ENCODE results near the gene ENPP6. TPM values are rescaled to one million over a fixed set of nuclear protein-coding genes. Genes with fewer than 3 reads are reported as not detected.

The ENPP6 gene
- total RNA-seq, 1 experiment from 2014 or later = not detected

DNA sequence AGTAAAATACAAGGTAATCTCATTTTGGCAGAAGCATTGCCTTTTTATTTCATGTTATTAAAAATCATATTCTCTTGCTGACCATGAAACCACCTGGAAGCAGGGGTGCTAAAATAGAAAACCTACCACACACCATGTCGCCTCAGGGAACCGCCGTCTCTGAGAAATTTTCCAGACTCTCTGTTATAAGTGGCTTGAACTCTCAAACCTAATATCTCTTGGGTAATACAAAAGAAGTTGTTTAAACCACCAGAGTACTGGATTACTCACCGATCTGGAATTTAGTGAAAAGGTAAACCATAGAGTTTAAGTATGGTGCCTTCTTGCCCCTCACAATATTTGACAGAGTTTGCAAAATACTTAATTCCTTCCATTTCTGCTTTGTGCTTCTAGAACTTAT is 27.7 kb downstream of the ENPP6 start:
- peaks cover 8% of the 10 kb centered on the region for H3K9me3 Mint-ChIP-seq (ENCODE audit: unreplicated experiment)
- ChIA-PET POLR2A (no interaction called here), CTCF (no interaction called here)
- Histone ChIP-seq H3K4me3 (ENCODE audit: low read depth, low read length) (no peak overlapping the region), H3K4me1 (no peaks in the 10 kb centered on the region), H3K9me3 (peaks cover 4% of the 10 kb centered on the region; the same call in 1 of the 2 replicates), H3K27me3 (replicated peaks; ENCODE audit: control insufficient read depth, insufficient read depth, low read length) (no peaks in the 10 kb centered on the region), H3K36me3 (ENCODE audit: control insufficient read depth, insufficient read depth, low read length) (no peaks in the 10 kb centered on the region)
- H3K4me3 Mint-ChIP-seq (ENCODE audit: unreplicated experiment) = no peak overlapping the region
- no peak for DNase-seq
- H3K27me3 Mint-ChIP-seq (ENCODE audit: insufficient read depth, unreplicated experiment) = no peaks in the 10 kb centered on the region
- H3K36me3 Mint-ChIP-seq (ENCODE audit: insufficient read depth, unreplicated experiment) = no peaks in the 10 kb centered on the region
- H3K27ac Mint-ChIP-seq (ENCODE audit: unreplicated experiment) = no peak overlapping the region
- H3K4me1 Mint-ChIP-seq (ENCODE audit: low read depth, unreplicated experiment) = no peaks in the 10 kb centered on the region
- intact Hi-C loops (cut with micrococcal nuclease; ENCODE audit: unreplicated experiment) = no loop called here
- TF ChIP-seq, protein P1, sequence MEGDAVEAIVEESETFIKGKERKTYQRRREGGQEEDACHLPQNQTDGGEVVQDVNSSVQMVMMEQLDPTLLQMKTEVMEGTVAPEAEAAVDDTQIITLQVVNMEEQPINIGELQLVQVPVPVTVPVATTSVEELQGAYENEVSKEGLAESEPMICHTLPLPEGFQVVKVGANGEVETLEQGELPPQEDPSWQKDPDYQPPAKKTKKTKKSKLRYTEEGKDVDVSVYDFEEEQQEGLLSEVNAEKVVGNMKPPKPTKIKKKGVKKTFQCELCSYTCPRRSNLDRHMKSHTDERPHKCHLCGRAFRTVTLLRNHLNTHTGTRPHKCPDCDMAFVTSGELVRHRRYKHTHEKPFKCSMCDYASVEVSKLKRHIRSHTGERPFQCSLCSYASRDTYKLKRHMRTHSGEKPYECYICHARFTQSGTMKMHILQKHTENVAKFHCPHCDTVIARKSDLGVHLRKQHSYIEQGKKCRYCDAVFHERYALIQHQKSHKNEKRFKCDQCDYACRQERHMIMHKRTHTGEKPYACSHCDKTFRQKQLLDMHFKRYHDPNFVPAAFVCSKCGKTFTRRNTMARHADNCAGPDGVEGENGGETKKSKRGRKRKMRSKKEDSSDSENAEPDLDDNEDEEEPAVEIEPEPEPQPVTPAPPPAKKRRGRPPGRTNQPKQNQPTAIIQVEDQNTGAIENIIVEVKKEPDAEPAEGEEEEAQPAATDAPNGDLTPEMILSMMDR (IDR thresholded peaks at IDR 0.05; ENCODE audit: insufficient read depth in 1 of 2, low read depth in 1 of 2, low read length in 1 of 2, severe bottlenecking in 1 of 2, unreplicated experiment in 1 of 2) = no peak
- BruUV-seq (replicated peaks) = no TSS peak

- BruUV-seq (replicated peaks) = no TSS peak
- H3K27me3 ChIP-seq (replicated peaks; ENCODE audit: control insufficient read depth, insufficient read depth, low read length) = no peaks in the 10 kb centered on the region
- no peaks in the 10 kb centered on the region for H3K4me1 ChIP-seq
- TF ChIP-seq, protein P1 (IDR thresholded peaks at IDR 0.05; ENCODE audit: insufficient read depth in 1 of 2, low read depth in 1 of 2, low read length in 1 of 2, severe bottlenecking in 1 of 2, unreplicated experiment in 1 of 2) = no peak
- peaks cover 2% of the 10 kb centered on the region for H3K9me3 Mint-ChIP-seq (ENCODE audit: unreplicated experiment)
- H3K4me3 Mint-ChIP-seq (ENCODE audit: unreplicated experiment) = no peak overlapping the region
- no peak for DNase-seq
- peaks cover 4% of the 10 kb centered on the region for H3K27me3 Mint-ChIP-seq (ENCODE audit: insufficient read depth, unreplicated experiment)
- H3K9me3 ChIP-seq = peaks cover 4% of the 10 kb centered on the region; the same call in 1 of the 2 replicates
- H3K36me3 ChIP-seq (ENCODE audit: control insufficient read depth, insufficient read depth, low read length) = no peaks in the 10 kb centered on the region
- POLR2A ChIA-PET = no interaction called here
- H3K27ac Mint-ChIP-seq (ENCODE audit: unreplicated experiment) = no peak overlapping the region
- intact Hi-C loops (cut with micrococcal nuclease; ENCODE audit: unreplicated experiment) = no loop called here
- H3K4me3 ChIP-seq (ENCODE audit: low read depth, low read length) = no peak overlapping the region
- H3K36me3 Mint-ChIP-seq (ENCODE audit: insufficient read depth, unreplicated experiment) = no peaks in the 10 kb centered on the region
- CTCF ChIA-PET = no interaction called here
- no peaks in the 10 kb centered on the region for H3K4me1 Mint-ChIP-seq (ENCODE audit: low read depth, unreplicated experiment)
These were observed 29.0 kb downstream of the ENPP6 start for GRCh38 chr4:184188443-184189400.

GRCh38 chr4:184177271-184177670 is 40.4 kb downstream of the ENPP6 start:
- no peak overlapping the region for H3K27ac Mint-ChIP-seq (ENCODE audit: unreplicated experiment)
- H3K9me3 ChIP-seq = no peaks in the 10 kb centered on the region; the same call in 1 of the 2 replicates
- ChIA-PET POLR2A (no interaction called here), CTCF (no interaction called here)
- DNase-seq = no peak
- H3K36me3 Mint-ChIP-seq (ENCODE audit: insufficient read depth, unreplicated experiment) = no peaks in the 10 kb centered on the region
- no peaks in the 10 kb centered on the region for H3K27me3 ChIP-seq (replicated peaks; ENCODE audit: control insufficient read depth, insufficient read depth, low read length)
- no peak overlapping the region for H3K4me3 Mint-ChIP-seq (ENCODE audit: unreplicated experiment)
- no peaks in the 10 kb centered on the region for H3K4me1 Mint-ChIP-seq (ENCODE audit: low read depth, unreplicated experiment)
- no peaks in the 10 kb centered on the region for H3K4me1 ChIP-seq
- H3K27me3 Mint-ChIP-seq (ENCODE audit: insufficient read depth, unreplicated experiment) = peaks cover 2% of the 10 kb centered on the region
- TF ChIP-seq, protein P1 (IDR thresholded peaks at IDR 0.05; ENCODE audit: insufficient read depth in 1 of 2, low read depth in 1 of 2, low read length in 1 of 2, severe bottlenecking in 1 of 2, unreplicated experiment in 1 of 2) = no peak
- no TSS peak for BruUV-seq (replicated peaks)
- peaks cover 26% of the 10 kb centered on the region for H3K9me3 Mint-ChIP-seq (ENCODE audit: unreplicated experiment)
- intact Hi-C loops (cut with micrococcal nuclease; ENCODE audit: unreplicated experiment) = no loop called here
- no peak overlapping the region for H3K4me3 ChIP-seq (ENCODE audit: low read depth, low read length)
- H3K36me3 ChIP-seq (ENCODE audit: control insufficient read depth, insufficient read depth, low read length) = no peaks in the 10 kb centered on the region
